Breast epithelium (tissue), 3 donors: ENCODE results near the gene HSPA4.

Experiments
- CTCF ChIP-seq, 3 donors: fragments of 450-650 bp; IDR thresholded peaks; one replicate each; pipeline ENCODE4 v1.5.1; 2016 to 2017; ENCODE audit warnings: antibody characterized with exemption in 3 of 3, mild to moderate bottlenecking in 3 of 3, moderate library complexity in 3 of 3
- POLR2A ChIP-seq: fragments of 450-650 bp; IDR thresholded peaks from one replicate; pipeline ENCODE4 v1.6.1; 2016; ENCODE audit warnings: antibody characterized with exemption, mild to moderate bottlenecking, moderate library complexity
- POLR2AphosphoS5 ChIP-seq, 3 donors: sonication (generic); formaldehyde crosslinking; IDR thresholded peaks; one replicate each; pipeline ENCODE4 v1.6.1; 2017; ENCODE audit warnings: antibody characterized with exemption in 3 of 3

GRCh38 chr5:133034064-133034463 lies 17.7 kb upstream of the HSPA4 start:
- no peak for TF ChIP-seq CTCF (IDR thresholded peaks at IDR 0.05)
- no peak for TF ChIP-seq POLR2AphosphoS5 (IDR thresholded peaks at IDR 0.05)
- no peak for TF ChIP-seq POLR2A
